Uterus (tissue), 4 donors: ENCODE data around the gene TMEM80. TPM values are rescaled to one million over a fixed set of nuclear protein-coding genes. Genes with fewer than 3 reads are reported as not detected.

ENCODE experiments used
- DNase-seq, 2 donors: peaks; one replicate each; pipeline ENCODE4 v3.0.0-alpha.2; 2019 to 2020
- H3K27ac ChIP-seq, 2 donors: fragments of 200-600 bp; sonication (generic); 1 replicate in 1 of 2; 2 replicates in 1 of 2; pipeline ENCODE4 v1.5.1; 2016 to 2018
- H3K27me3 ChIP-seq, 2 donors: fragments of 200-600 bp; sonication (generic); one replicate each; pipeline ENCODE4 v1.5.1; 2018 to 2019; ENCODE audit warnings: control low read depth in 1 of 2
- H3K36me3 ChIP-seq, 2 donors: fragments of 200-600 bp; sonication (generic); one replicate each; pipeline ENCODE4 v1.5.1; 2019; ENCODE audit warnings: control low read depth in 1 of 2
- H3K4me1 ChIP-seq, 2 donors: fragments of 200-600 bp; sonication (generic); one replicate each; pipeline ENCODE4 v1.5.1; 2018 to 2019; ENCODE audit warnings: control low read depth in 1 of 2
- H3K4me3 ChIP-seq, 2 donors: fragments of 200-600 bp; sonication (generic); 1 replicate in 1 of 2; 2 replicates in 1 of 2; pipeline ENCODE4 v1.5.1; 2018 to 2019; ENCODE audit warnings: mild to moderate bottlenecking in 1 of 2
- H3K9me3 ChIP-seq, 2 donors: fragments of 200-600 bp; sonication (generic); one replicate each; pipeline ENCODE4 v1.5.1; 2019; ENCODE audit warnings: control low read depth in 1 of 2
- CTCF ChIP-seq, 4 experiments: fragments of 200-600 bp in 2 of 4; fragments of 450-650 bp in 2 of 4; sonication (generic) in 2 of 4; IDR thresholded peaks; one replicate each; pipeline ENCODE4 v1.5.1; 2016 to 2019; ENCODE audit warnings: antibody characterized with exemption in 4 of 4, mild to moderate bottlenecking in 2 of 4, moderate library complexity in 1 of 4
- POLR2A ChIP-seq, 2 donors: fragments of 450-650 bp; IDR thresholded peaks; one replicate each; pipeline ENCODE4 v1.6.1; 2016; ENCODE audit warnings: antibody characterized with exemption in 2 of 2, mild to moderate bottlenecking in 1 of 2, moderate library complexity in 1 of 2
- intact Hi-C: fragments of 100-400 bp; cut with DNase I; formaldehyde crosslinking; loops from one replicate; pipeline ENCODE4 v1.15.1; 2023; ENCODE audit warnings: low total_unique reads
- total RNA-seq, 4 donors: library from RNA; depleted of rRNA in 3 of 4; stranded (reverse); fragments of >200 nt in 3 of 4; gene quantifications; one replicate each; pipeline versions ENCODE4 v1.1.0 to v1.2.4, GENCODE V29; 2014 to 2023
- donor health status: DM: yes; HTN: yes; CAD: no.

The TMEM80 gene
- total RNA-seq, 4 donors from 2014 or later: 2.6 to 35.3 (median 8.1) TPM

- no peak for DNase-seq
- Histone ChIP-seq H3K4me3 (no peak overlapping the region), H3K27me3 (peaks cover 0 to 8% of the 10 kb centered on the region in 2 donors), H3K9me3 (no peaks in the 10 kb centered on the region), H3K4me1 (no peaks in the 10 kb centered on the region), H3K36me3 (no peaks in the 10 kb centered on the region), H3K27ac (no peak overlapping the region)
- no peak for TF ChIP-seq CTCF (IDR thresholded peaks at IDR 0.05)
- no peak for TF ChIP-seq POLR2A (IDR thresholded peaks at IDR 0.05)
- intact Hi-C loops: loop anchor here (5.0 kb wide), 2 partner anchors 58 to 163 kb away; no protein-coding TSS in a partner anchor
These were observed 24.5 kb downstream of the TMEM80 start for GRCh38 chr11:720017-720641.

DNA sequence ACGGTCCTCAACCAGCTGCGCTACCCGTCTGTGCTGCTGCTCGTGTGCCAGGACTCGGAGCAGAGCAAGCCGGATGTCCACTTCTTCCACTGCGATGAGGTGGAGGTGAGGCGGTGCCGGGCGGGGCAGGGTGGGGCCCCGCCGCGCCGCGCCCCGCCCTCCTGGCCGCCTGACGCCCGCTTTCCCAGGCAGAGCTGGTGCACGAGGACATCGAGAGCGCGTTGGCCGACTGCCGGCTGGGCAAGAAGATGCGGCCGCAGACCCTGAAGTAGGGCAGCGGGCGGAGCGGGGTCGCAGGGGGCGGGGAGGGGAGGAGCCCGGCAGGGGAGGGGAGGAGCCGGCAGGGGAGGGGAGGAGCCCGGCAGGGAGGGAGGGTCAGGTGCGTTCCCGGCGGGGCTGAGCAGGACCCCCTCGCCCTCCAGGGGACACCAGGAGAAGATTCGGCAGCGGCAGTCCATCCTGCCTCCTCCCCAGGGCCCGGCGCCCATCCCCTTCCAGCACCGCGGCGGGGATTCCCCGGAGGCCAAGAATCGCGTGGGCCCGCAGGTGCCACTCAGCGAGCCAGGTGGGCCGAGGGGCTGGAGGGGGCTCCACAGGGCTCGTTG lies 25.1 kb downstream of the TMEM80 start:
- H3K9me3 ChIP-seq: no peaks in the 10 kb centered on the region
- TF ChIP-seq CTCF (IDR thresholded peaks at IDR 0.05): no peak
- TF ChIP-seq POLR2A (IDR thresholded peaks at IDR 0.05): no peak
- H3K4me1 ChIP-seq: no peaks in the 10 kb centered on the region
- H3K27ac ChIP-seq: no peak overlapping the region
- peaks cover 0 to 8% of the 10 kb centered on the region in 2 donors for H3K27me3 ChIP-seq
- intact Hi-C loops: loop anchor here (5.0 kb wide), 2 partner anchors 58 to 163 kb away; no protein-coding TSS in a partner anchor
- DNase-seq: peak in 1 of 2 donors; percentile 29
- no peak overlapping the region for H3K4me3 ChIP-seq
- H3K36me3 ChIP-seq: no peaks in the 10 kb centered on the region

DNA sequence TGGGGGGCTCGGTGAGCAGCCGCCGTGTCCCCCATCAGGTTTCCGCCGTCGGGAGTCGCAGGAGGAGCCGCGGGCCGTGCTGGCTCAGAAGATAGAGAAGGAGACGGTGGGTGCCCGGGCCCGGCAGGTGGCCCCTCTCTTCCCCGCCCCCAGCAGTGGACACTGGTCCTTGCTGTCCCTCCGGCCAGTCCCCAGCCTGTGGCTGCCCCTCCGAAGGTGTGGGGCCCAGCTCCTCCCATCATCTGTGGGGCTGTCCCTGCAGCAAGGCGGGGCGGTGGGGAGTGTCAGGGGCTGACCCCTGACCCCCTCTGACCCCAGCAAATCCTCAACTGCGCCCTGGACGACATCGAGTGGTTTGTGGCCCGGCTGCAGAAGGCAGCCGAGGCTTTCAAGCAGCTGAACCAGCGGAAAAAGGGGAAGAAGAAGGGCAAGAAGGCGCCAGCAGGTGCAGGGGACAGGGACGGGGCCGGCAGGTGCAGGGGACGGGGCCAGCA lies 25.7 kb downstream of the TMEM80 start:
- intact Hi-C loops: loop anchor here (5.0 kb wide), 2 partner anchors 59 to 164 kb away; no protein-coding TSS in a partner anchor
- H3K27ac ChIP-seq: no peak overlapping the region
- H3K4me3 ChIP-seq: no peak overlapping the region
- no peak for TF ChIP-seq POLR2A (IDR thresholded peaks at IDR 0.05)
- TF ChIP-seq CTCF (IDR thresholded peaks at IDR 0.05): no peak
- H3K4me1 ChIP-seq: no peaks in the 10 kb centered on the region
- peaks cover 0 to 8% of the 10 kb centered on the region in 2 donors for H3K27me3 ChIP-seq
- DNase-seq: no peak
- no peaks in the 10 kb centered on the region for H3K9me3 ChIP-seq
- no peaks in the 10 kb centered on the region for H3K36me3 ChIP-seq

DNA sequence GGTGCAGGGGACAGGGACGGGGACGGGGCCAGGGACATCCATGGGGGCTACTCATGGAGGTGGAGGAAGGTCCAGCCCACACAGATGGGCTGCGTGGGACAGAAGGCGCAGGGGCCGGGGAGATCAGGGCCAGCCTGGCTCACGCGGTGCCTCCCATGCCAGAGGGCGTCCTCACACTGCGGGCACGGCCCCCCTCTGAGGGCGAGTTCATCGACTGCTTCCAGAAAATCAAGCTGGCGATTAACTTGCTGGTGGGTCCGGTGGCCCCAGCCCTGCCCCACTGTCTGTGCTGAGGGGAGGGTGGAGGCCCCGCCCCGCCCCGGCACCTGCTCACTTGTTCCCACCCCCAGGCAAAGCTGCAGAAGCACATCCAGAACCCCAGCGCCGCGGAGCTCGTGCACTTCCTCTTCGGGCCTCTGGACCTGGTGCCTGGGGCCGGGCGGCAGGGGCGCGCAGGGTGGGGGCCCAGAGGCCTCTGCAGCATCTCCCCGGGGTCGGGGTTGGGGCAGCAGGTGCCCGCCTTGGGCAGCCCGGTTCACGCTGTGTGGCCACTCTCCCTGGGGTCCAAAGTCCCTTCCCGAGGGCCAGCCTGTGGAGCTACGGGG lies 26.2 kb downstream of the TMEM80 start:
- Histone ChIP-seq H3K9me3 (no peaks in the 10 kb centered on the region), H3K27me3 (peaks cover 0 to 8% of the 10 kb centered on the region in 2 donors), H3K36me3 (no peaks in the 10 kb centered on the region), H3K27ac (no peak overlapping the region), H3K4me1 (no peaks in the 10 kb centered on the region), H3K4me3 (no peak overlapping the region)
- intact Hi-C loops: loop anchor here (5.0 kb wide), 2 partner anchors 60 to 165 kb away; no protein-coding TSS in a partner anchor
- no peak for TF ChIP-seq CTCF (IDR thresholded peaks at IDR 0.05)
- no peak for TF ChIP-seq POLR2A (IDR thresholded peaks at IDR 0.05)
- DNase-seq: no peak
